ENCODE measurements around the gene RRAD.

- TF ChIP-seq CTCF (IDR thresholded peaks at IDR 0.05; ENCODE audit: low read depth, low read length, missing input control) (no peak), REST (IDR thresholded peaks at IDR 0.05) (no peak), ZBTB33 (IDR thresholded peaks at IDR 0.05) (no peak), TAF1 (conservative IDR thresholded peaks at IDR 0.05) (no peak), RAD21 (IDR thresholded peaks at IDR 0.05) (no peak), MAX (IDR thresholded peaks at IDR 0.05) (no peak), SP1 (IDR thresholded peaks at IDR 0.05) (no peak), YY1 (IDR thresholded peaks at IDR 0.05) (no peak), GABPA (IDR thresholded peaks at IDR 0.05 in 1 of 2, conservative IDR thresholded peaks at IDR 0.05 in 1 of 2) (no peak), JUND (IDR thresholded peaks at IDR 0.05) (no peak), EGR1 (IDR thresholded peaks at IDR 0.05; ENCODE audit: low read depth in 2 of 2) (no peak), FOXA1 (IDR thresholded peaks at IDR 0.05) (no peak)
Observed at GRCh38 chr16:66908762-66909559, 16.4 kb downstream of the RRAD start.

Data from liver (tissue), 3 donors.